Liver (tissue), 9 donors: ENCODE data around the gene DOCK10. TPM values are rescaled to one million over a fixed set of nuclear protein-coding genes. Genes with fewer than 3 reads are reported as not detected.

Experiments
- DNase-seq: peaks from one replicate; pipeline ENCODE4 v3.0.0-alpha.2; 2017; ENCODE audit warnings: low spot score
- H3K27ac ChIP-seq, 2 donors: one replicate each; pipeline ENCODE4 v1.7.0; 2013; ENCODE audit warnings: inconsistent platforms in 2 of 2, low read length in 2 of 2, control low read depth in 1 of 2, low read depth in 1 of 2, mild to moderate bottlenecking in 1 of 2
- H3K27me3 ChIP-seq, 4 donors: one replicate each; pipeline versions ENCODE4 v1.6.1 to v1.7.0; 2013; ENCODE audit warnings: low read length in 3 of 4, inconsistent platforms in 1 of 4, mild to moderate bottlenecking in 1 of 4, moderate library complexity in 1 of 4; ENCODE audit not compliant: control insufficient read depth in 4 of 4, insufficient read depth in 4 of 4
- H3K36me3 ChIP-seq, 4 donors: one replicate each; pipeline versions ENCODE4 v1.6.1 to v1.7.0; 2013; ENCODE audit warnings: low read length in 3 of 4, mild to moderate bottlenecking in 3 of 4, low read depth in 1 of 4, moderate library complexity in 1 of 4; ENCODE audit not compliant: control insufficient read depth in 4 of 4, insufficient read depth in 3 of 4
- H3K4me1 ChIP-seq, 4 donors: one replicate each; pipeline versions ENCODE4 v1.6.1 to v1.7.0; 2013; ENCODE audit warnings: low read length in 3 of 4, mild to moderate bottlenecking in 3 of 4, moderate library complexity in 1 of 4; ENCODE audit not compliant: control insufficient read depth in 4 of 4, insufficient read depth in 4 of 4
- H3K4me3 ChIP-seq, 3 donors: one replicate each; pipeline versions ENCODE4 v1.6.1 to v1.7.0; 2013; ENCODE audit warnings: low read length in 3 of 3, control low read depth in 1 of 3, low read depth in 1 of 3, mild to moderate bottlenecking in 1 of 3
- H3K9ac ChIP-seq, 2 donors: one replicate each; pipeline ENCODE4 v1.7.0; 2013; ENCODE audit warnings: low read length in 2 of 2, mild to moderate bottlenecking in 2 of 2, moderate library complexity in 2 of 2, control low read depth in 1 of 2, low read depth in 1 of 2
- H3K9me3 ChIP-seq, 4 donors: one replicate each; pipeline versions ENCODE4 v1.6.1 to v1.7.0; 2013; ENCODE audit warnings: low read length in 3 of 4; ENCODE audit not compliant: control insufficient read depth in 4 of 4
- ATF3 ChIP-seq: IDR thresholded peaks from 2 replicates; pipeline ENCODE4 v1.6.1; 2016; ENCODE audit warnings: antibody characterized with exemption
- EGR1 ChIP-seq, 2 donors: IDR thresholded peaks; 2 replicates each; pipeline ENCODE4 v1.6.1; 2016 to 2018; ENCODE audit warnings: antibody characterized with exemption in 2 of 2, low read depth in 2 of 2
- FOXA1 ChIP-seq: IDR thresholded peaks from 2 replicates; pipeline ENCODE4 v1.6.1; 2016; ENCODE audit warnings: antibody characterized with exemption
- FOXA2 ChIP-seq: IDR thresholded peaks from 2 replicates; pipeline ENCODE4 v1.6.1; 2016; ENCODE audit warnings: antibody characterized with exemption
- GABPA ChIP-seq, 2 donors: IDR thresholded peaks in 1 of 2; conservative IDR thresholded peaks in 1 of 2; 2 replicates each; pipeline ENCODE4 v1.6.1; 2016; ENCODE audit warnings: antibody characterized with exemption in 2 of 2, mild to moderate bottlenecking in 1 of 2, moderate library complexity in 1 of 2
- HNF4A ChIP-seq, 2 donors: conservative IDR thresholded peaks; 2 replicates each; pipeline ENCODE4 v1.6.1; 2016; ENCODE audit warnings: antibody characterized with exemption in 2 of 2, mild to moderate bottlenecking in 2 of 2
- HNF4G ChIP-seq: IDR thresholded peaks from 2 replicates; pipeline ENCODE4 v1.6.1; 2016; ENCODE audit warnings: antibody characterized with exemption
- NR2F2 ChIP-seq: IDR thresholded peaks from 2 replicates; pipeline ENCODE4 v1.6.1; 2016; ENCODE audit warnings: antibody characterized with exemption
- RAD21 ChIP-seq, 2 donors: IDR thresholded peaks; 2 replicates each; pipeline ENCODE4 v1.6.1; 2016; ENCODE audit warnings: antibody characterized with exemption in 2 of 2, mild to moderate bottlenecking in 2 of 2
- RXRA ChIP-seq, 2 donors: IDR thresholded peaks; 2 replicates each; pipeline ENCODE4 v1.6.1; 2017 to 2018; ENCODE audit warnings: antibody characterized with exemption in 2 of 2, mild to moderate bottlenecking in 1 of 2
- SP1 ChIP-seq: IDR thresholded peaks from 2 replicates; pipeline ENCODE4 v1.6.1; 2018; ENCODE audit warnings: antibody characterized with exemption, mild to moderate bottlenecking
- TAF1 ChIP-seq: conservative IDR thresholded peaks from 2 replicates; pipeline ENCODE4 v1.6.1; 2016; ENCODE audit warnings: antibody characterized with exemption, mild to moderate bottlenecking
- YY1 ChIP-seq: IDR thresholded peaks from 2 replicates; pipeline ENCODE4 v1.6.1; 2016; ENCODE audit warnings: antibody characterized with exemption, mild to moderate bottlenecking
- WGBS: extraction: QIAGEN DNeasy Blood & Tissue Kit; methylation state at CpG from one replicate; pipeline ENCODE4 v1.1.7; 2013; 5-methylcytosine and 5-hydroxymethylcytosine counted together
- polyA plus RNA-seq, 2 donors: library from polyadenylated mRNA; stranded (reverse) in 1 of 2; unstranded in 1 of 2; fragments of 200-250 nt in 1 of 2; fragments of >200 nt in 1 of 2; fragmentation: Nextera tagmentation in 1 of 2; extraction: Ambion mirVana in 1 of 2; gene quantifications; one replicate each; pipeline versions ENCODE4 v1.2.1 to v1.2.3, GENCODE V29; 2013 to 2015
- total RNA-seq, 2 donors: library from RNA; depleted of rRNA; stranded (reverse); fragments of >200 nt; gene quantifications; one replicate each; pipeline ENCODE4 v1.2.3, GENCODE V29; 2014
- TF ChIP-seq, protein P1 (sequence below): fragments of 150-350 bp; IDR thresholded peaks from 2 replicates; pipeline ENCODE4 v1.5.1; 2017; ENCODE audit warnings: improper control_type of control experiment, low read depth, low read length; ENCODE audit not compliant: missing input control
- TF ChIP-seq, protein P2 (sequence below): IDR thresholded peaks from 2 replicates; pipeline ENCODE4 v1.6.1; 2016; ENCODE audit warnings: antibody characterized with exemption
- TF ChIP-seq, protein P3 (sequence below): IDR thresholded peaks from 2 replicates; pipeline ENCODE4 v1.6.1; 2016; ENCODE audit warnings: antibody characterized with exemption, mild to moderate bottlenecking
- donor health status: healthy.
- donor health status: healthy.
- donor health status: healthy.
- donor health status: healthy.
- donor health status: healthy.

The DOCK10 gene
- total and polyA plus RNA-seq, 4 donors = 1.2 to 15.3 (median 6.8) TPM

DNA sequence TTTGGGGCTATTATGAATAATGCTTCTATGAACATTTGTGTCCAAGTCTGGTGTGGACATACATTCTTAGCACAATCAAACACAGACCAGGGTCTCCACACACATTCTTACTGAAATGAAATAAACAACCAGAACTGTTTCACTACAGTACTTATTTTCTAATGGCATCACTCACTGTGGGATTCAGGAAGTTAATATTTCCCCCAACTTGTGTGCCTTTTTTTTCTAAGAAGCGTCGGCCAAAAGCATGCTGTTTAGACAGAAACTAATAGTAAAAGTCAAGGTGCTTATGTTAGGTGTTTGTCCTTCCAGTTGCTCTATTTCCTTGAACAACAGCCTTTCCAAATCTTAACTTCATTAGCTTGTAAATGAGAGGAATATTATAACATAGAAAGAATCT, 117.6 kb downstream of the DOCK10 start:
- H3K27ac ChIP-seq = no peak overlapping the region
- 79% methylated on average over 2 of the region's 2 CpGs for WGBS
- no peak overlapping the region for H3K4me3 ChIP-seq
- no peak overlapping the region for H3K9ac ChIP-seq
- peaks cover 0 to 4% (median 0%) of the 10 kb centered on the region in 4 donors for H3K36me3 ChIP-seq
- no peaks in the 10 kb centered on the region for H3K9me3 ChIP-seq
- no peaks in the 10 kb centered on the region for H3K27me3 ChIP-seq
- no peaks in the 10 kb centered on the region for H3K4me1 ChIP-seq
- TF ChIP-seq ATF3 (no peak), HNF4G (no peak), NR2F2 (no peak), FOXA1 (no peak), GABPA (IDR thresholded peaks at IDR 0.05 in 1 of 2, conservative IDR thresholded peaks at IDR 0.05 in 1 of 2) (no peak), RXRA (IDR thresholded peaks at IDR 0.05) (no peak), RAD21 (IDR thresholded peaks at IDR 0.05) (no peak), TAF1 (no peak), YY1 (no peak), SP1 (no peak)
- TF ChIP-seq, protein P1, sequence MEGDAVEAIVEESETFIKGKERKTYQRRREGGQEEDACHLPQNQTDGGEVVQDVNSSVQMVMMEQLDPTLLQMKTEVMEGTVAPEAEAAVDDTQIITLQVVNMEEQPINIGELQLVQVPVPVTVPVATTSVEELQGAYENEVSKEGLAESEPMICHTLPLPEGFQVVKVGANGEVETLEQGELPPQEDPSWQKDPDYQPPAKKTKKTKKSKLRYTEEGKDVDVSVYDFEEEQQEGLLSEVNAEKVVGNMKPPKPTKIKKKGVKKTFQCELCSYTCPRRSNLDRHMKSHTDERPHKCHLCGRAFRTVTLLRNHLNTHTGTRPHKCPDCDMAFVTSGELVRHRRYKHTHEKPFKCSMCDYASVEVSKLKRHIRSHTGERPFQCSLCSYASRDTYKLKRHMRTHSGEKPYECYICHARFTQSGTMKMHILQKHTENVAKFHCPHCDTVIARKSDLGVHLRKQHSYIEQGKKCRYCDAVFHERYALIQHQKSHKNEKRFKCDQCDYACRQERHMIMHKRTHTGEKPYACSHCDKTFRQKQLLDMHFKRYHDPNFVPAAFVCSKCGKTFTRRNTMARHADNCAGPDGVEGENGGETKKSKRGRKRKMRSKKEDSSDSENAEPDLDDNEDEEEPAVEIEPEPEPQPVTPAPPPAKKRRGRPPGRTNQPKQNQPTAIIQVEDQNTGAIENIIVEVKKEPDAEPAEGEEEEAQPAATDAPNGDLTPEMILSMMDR = no peak
- TF ChIP-seq, protein P2, sequence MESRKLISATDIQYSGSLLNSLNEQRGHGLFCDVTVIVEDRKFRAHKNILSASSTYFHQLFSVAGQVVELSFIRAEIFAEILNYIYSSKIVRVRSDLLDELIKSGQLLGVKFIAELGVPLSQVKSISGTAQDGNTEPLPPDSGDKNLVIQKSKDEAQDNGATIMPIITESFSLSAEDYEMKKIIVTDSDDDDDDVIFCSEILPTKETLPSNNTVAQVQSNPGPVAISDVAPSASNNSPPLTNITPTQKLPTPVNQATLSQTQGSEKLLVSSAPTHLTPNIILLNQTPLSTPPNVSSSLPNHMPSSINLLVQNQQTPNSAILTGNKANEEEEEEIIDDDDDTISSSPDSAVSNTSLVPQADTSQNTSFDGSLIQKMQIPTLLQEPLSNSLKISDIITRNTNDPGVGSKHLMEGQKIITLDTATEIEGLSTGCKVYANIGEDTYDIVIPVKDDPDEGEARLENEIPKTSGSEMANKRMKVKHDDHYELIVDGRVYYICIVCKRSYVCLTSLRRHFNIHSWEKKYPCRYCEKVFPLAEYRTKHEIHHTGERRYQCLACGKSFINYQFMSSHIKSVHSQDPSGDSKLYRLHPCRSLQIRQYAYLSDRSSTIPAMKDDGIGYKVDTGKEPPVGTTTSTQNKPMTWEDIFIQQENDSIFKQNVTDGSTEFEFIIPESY = no peak
- TF ChIP-seq, protein P3, sequence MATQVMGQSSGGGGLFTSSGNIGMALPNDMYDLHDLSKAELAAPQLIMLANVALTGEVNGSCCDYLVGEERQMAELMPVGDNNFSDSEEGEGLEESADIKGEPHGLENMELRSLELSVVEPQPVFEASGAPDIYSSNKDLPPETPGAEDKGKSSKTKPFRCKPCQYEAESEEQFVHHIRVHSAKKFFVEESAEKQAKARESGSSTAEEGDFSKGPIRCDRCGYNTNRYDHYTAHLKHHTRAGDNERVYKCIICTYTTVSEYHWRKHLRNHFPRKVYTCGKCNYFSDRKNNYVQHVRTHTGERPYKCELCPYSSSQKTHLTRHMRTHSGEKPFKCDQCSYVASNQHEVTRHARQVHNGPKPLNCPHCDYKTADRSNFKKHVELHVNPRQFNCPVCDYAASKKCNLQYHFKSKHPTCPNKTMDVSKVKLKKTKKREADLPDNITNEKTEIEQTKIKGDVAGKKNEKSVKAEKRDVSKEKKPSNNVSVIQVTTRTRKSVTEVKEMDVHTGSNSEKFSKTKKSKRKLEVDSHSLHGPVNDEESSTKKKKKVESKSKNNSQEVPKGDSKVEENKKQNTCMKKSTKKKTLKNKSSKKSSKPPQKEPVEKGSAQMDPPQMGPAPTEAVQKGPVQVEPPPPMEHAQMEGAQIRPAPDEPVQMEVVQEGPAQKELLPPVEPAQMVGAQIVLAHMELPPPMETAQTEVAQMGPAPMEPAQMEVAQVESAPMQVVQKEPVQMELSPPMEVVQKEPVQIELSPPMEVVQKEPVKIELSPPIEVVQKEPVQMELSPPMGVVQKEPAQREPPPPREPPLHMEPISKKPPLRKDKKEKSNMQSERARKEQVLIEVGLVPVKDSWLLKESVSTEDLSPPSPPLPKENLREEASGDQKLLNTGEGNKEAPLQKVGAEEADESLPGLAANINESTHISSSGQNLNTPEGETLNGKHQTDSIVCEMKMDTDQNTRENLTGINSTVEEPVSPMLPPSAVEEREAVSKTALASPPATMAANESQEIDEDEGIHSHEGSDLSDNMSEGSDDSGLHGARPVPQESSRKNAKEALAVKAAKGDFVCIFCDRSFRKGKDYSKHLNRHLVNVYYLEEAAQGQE = no peak
- no peak for DNase-seq

GRCh38 chr2:224922142-224922727, 120.0 kb downstream of the DOCK10 start:
- Histone ChIP-seq H3K9ac (no peak overlapping the region), H3K27ac (no peak overlapping the region), H3K4me3 (no peak overlapping the region), H3K36me3 (no peaks in the 10 kb centered on the region), H3K27me3 (no peaks in the 10 kb centered on the region), H3K9me3 (no peaks in the 10 kb centered on the region), H3K4me1 (no peaks in the 10 kb centered on the region)
- no peak for DNase-seq
- 67% methylated on average over 2 of the region's 2 CpGs for WGBS
- TF ChIP-seq ATF3 = no peak
- no peak for TF ChIP-seq FOXA2
- TF ChIP-seq YY1 = no peak
- no peak for TF ChIP-seq HNF4A (conservative IDR thresholded peaks at IDR 0.05)
- TF ChIP-seq SP1 = no peak
- no peak for TF ChIP-seq GABPA (IDR thresholded peaks at IDR 0.05 in 1 of 2, conservative IDR thresholded peaks at IDR 0.05 in 1 of 2)
- no peak for TF ChIP-seq EGR1 (IDR thresholded peaks at IDR 0.05; ENCODE audit: low read depth in 2 of 2)
- no peak for TF ChIP-seq TAF1
- TF ChIP-seq, protein P1 = no peak
- TF ChIP-seq, protein P3 = no peak
- no peak for TF ChIP-seq NR2F2
